NOMO-1 treated with DMSO at 0.1 percent for 48 hours (cell line): Measurements from ENCODE around the gene DEAF1.
"Not testable (repeated sequence)": the region's sequence is repeated elsewhere in the genome, so short reads cannot be mapped to it uniquely, and the experiment has no call there.

Source experiments
- DNase-seq: peaks from one replicate; lab custom pipeline; 2025; ENCODE audit not compliant: unreplicated experiment; lab: John Stamatoyannopoulos, UW

DEAF1 gene

GRCh38 chr11:653136-653535 is 41.9 kb downstream of the DEAF1 start:
- DNase-seq, result not testable (repeated sequence)

DNA sequence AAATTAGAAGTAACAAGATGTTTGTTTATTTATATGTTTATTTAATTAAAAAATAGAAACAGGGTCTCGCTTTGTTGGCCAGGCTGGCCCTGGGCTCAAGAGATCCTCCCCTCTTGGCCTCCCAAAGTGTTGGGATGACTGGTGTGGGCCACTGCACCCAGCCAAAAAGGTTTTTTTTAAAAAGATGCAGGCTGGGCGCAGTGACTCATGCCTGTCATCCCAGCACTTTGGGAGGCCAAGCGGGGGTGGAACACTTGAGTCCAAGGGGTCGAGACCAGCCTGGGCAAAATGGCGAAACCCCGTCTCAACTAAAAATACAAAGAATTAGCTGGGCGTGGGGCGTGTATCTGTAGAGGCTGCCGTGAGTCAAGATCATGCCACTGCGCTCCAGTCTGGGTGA is 44.5 kb downstream of the DEAF1 start:
- DNase-seq, result no peak

GRCh38 chr11:647672-648158 is 47.3 kb downstream of the DEAF1 start:
- DNase-seq, result not testable (repeated sequence)

DNA sequence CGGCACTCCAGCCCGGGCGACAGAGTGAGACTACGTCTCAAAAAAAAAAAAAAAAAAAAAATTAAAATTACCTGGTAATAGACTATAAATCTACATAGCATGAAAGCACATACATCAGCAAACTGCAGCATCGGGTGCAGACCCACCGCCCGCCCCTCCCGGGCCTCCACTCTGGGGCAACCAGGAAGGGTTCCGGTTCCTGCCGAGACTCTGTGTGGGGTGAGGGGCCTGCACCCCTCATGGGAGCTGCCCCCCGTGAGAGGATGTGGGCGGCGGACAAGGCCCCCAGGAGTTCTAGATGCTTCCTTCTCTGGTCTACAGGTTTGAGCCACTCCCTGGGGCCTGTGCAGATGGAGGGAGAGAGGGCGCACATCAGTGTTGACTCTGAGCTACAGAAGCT is 48.8 kb downstream of the DEAF1 start:
- no peak for DNase-seq

DNA sequence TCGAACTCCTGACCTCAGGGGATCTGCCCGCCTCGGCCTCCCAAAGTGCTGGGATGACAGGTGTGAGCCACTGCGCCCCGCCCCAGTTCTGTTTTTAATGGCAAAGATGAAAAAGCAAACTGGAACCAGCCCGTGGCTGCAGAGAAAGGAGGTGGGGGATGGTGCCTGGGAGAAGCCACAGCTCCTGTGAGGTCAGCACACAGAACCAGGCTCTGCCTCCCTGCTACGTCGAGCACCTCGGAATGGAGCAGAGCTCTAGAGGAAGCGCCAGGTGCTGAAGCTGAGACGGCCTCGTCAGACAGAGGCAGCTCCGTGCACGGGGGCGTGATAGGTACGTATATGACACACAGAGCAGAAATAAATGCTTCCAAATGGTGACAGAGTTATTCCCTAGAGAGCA is 49.5 kb downstream of the DEAF1 start:
- DNase-seq, result no peak

GRCh38 chr11:643849-644738 is 50.9 kb downstream of the DEAF1 start:
- no peak for DNase-seq

DNA sequence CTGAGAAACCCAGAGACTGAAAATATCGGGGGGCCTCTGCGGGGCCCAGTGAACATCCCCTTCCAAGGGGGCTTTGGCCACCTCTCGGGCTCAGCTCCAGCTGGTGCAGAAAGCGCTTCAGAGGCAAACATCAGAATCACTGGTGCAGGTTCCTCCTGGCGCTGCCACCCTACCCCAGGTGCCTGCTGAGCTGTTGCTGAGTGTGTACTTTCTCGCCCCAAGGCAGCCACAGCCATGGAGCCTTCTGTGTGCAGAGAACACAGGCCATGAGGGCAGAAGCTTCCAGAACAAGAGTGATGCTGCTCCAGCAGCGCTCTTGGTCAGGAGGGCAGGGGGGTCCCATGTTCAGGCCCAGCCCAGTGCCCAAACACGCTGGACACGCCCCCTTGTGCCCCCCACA is 51.7 kb downstream of the DEAF1 start:
- DNase-seq, result no peak

GRCh38 chr11:641806-642370 is 53.1 kb downstream of the DEAF1 start:
- DNase-seq, result no peak

- no peak for DNase-seq
These were observed 54.9 kb downstream of the DEAF1 start for GRCh38 chr11:640021-640706.

- no peak for DNase-seq
These were observed 55.6 kb downstream of the DEAF1 start for GRCh38 chr11:639332-639955.

GRCh38 chr11:638631-639331 is 56.2 kb downstream of the DEAF1 start:
- DNase-seq, result no peak

GRCh38 chr11:637593-638521 is 57.2 kb downstream of the DEAF1 start:
- no peak for DNase-seq

DNA sequence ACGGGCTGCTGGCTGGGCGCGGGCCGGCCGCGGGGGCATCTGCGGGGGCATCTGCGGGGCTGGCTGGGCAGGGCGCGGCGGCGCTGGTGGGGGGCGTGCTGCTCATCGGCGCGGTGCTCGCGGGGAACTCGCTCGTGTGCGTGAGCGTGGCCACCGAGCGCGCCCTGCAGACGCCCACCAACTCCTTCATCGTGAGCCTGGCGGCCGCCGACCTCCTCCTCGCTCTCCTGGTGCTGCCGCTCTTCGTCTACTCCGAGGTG is 57.8 kb downstream of the DEAF1 start:
- no peak for DNase-seq

DNA sequence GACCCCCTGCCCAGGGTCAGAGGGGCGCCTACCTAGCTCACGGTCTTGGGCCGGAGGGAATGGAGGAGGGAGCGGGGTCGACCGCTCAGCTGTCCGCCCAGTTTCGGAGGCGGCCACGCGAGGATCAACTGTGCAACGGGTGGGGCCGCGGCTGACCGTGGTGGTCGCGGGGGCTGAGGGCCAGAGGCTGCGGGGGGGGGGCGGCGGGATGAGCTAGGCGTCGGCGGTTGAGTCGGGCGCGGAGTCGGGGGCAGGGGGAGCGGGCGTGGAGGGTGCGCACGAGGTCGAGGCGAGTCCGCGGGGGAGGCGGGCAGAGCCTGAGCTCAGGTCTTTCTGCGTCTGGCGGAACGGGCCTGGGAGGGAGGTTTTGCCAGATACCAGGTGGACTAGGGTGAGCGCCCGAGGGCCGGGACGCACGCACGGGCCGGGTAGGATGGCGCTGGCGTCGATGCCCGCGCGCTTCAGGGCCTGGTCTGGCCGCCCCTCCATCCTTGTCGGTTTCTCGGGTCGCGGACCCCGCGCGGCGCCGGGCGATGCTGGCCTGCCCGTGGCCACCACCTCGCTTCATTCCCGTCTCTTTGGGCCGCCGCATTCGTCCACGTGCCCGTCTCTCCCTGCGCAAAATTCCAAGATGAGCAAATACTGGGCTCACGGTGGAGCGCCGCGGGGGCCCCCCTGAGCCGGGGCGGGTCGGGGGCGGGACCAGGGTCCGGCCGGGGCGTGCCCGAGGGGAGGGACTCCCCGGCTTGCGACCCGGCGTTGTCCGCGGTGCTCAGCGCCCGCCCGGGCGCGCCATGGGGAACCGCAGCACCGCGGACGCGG is 58.3 kb downstream of the DEAF1 start, which contains the start of gene DRD4:
DRD4 (plus strand) TSS at position 759 of the 822 bp plus-strand sequence; CDS start at position 795, 36 bp downstream.
- DNase-seq, result no peak

DNA sequence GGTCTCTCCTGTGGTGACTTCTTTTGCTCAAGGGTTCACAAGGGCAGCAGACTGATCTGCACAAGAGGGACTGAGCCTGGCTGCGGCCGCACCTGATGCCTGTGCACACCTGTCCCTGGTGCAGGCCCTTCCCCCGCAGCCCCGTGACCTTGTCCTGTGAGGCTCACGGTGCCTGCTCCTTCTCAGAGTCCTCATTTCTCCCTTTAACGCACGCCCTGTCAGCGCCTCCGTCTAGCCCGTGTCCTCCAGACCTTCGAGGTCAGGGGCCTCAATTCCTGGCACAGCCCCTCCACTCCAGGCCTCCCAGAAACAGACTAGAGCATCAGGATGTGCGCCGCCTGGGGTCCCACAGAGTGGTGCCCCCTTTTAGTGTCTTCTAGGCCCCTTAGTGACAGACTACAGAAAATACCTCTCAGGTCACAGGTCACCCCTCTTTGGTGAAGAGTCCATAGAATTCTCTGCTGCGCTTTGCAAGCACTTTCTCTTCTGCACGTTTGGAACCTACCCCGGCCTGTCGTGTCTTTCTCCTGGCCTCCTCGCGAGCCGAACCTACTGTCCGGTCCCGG is 59.0 kb downstream of the DEAF1 start:
- no peak for DNase-seq

- no peak for DNase-seq
These were observed 64.2 kb downstream of the DEAF1 start for GRCh38 chr11:630871-631270.

- DNase-seq, result peak; percentile 37
These were observed 65.8 kb downstream of the DEAF1 start for GRCh38 chr11:629237-629583.

DNA sequence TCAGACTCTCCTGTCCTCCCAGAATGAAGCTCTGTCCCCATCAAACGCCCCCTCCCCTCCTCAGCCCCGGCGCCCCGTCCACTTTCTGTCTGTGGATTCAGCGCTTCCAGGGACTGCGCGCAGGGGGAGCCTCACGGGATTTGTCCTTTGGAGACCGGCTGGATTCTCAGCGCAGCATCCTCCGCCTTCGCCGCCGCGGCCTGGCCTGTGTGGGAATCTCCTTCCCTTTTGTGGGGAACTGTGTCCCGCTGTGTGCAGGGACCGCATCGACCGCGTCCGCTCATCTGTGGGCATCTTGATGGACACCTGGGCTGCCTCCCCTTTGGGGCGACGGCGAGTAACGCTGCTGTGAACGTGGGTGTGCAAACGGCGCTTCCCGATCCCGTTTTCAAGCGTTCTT is 67.0 kb downstream of the DEAF1 start:
- DNase-seq, result no peak

DNA sequence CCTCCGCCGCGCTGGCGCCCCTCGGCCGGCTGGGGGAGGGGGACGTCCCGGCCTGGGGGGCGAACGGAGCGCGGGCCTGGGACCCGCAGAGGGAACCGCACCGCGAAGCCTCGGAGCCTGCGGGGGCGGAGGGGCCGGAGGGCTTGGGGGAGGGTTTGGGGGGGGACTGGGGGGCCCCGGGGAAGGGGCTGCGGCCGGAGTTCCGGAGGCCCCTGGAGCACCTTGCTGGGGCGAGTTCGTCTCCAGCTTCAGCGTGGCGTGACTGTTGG is 67.8 kb downstream of the DEAF1 start:
- DNase-seq, result no peak
